GM10248 (cell line): ENCODE data around the gene KCNK7.

Source experiments
- CTCF ChIA-PET: fragments of 300-600 bp; sonication (Branson Sonifier 250); formaldehyde crosslinking; extraction: SDS; loops from one replicate; lab custom pipeline; 2021; ENCODE audit warnings: antibody characterized with exemption; lab: Yijun Ruan, JAX
- POLR2A ChIA-PET: fragments of 350-650 bp; sonication (Branson Sonifier 250); formaldehyde crosslinking; extraction: SDS; loops from one replicate; lab custom pipeline; 2020; ENCODE audit warnings: antibody characterized with exemption; lab: Yijun Ruan, JAX
- DNase-seq: peaks from one replicate; pipeline ENCODE4 v3.0.0; 2012; ENCODE audit errors: extremely low spot score
- CTCF ChIP-seq: IDR thresholded peaks from 2 replicates; pipeline ENCODE4 v1.5.1; 2012; ENCODE audit warnings: mild to moderate bottlenecking, low read depth; ENCODE audit errors: extremely low read depth, missing control alignments, control extremely low read depth

Gene KCNK7

GRCh38 chr11:65599955-65600246 lies 4.3 kb upstream of the KCNK7 start:
- ChIA-PET POLR2A (interaction anchor here (0.5 to 1.5 kb wide), 2 partner anchors 9 to 117 kb away, joined by 3 to 6 read pairs; no protein-coding TSS in a partner anchor), CTCF (interaction anchor here (0.8 to 24.8 kb wide), 3 partner anchors 14 to 59 kb away, joined by 4 to 351 read pairs (median 8); partner anchors contain the start of genes EHBP1L1, KCNK7 and PCNX3)
- no peak for TF ChIP-seq CTCF
- DNase-seq = no peak

GRCh38 chr11:65599216-65599954 lies 3.8 kb upstream of the KCNK7 start:
- ChIA-PET POLR2A (interaction anchor here (0.5 to 1.6 kb wide), 3 partner anchors 10 to 116 kb away, joined by 3 to 6 read pairs (median 6); no protein-coding TSS in a partner anchor), CTCF (interaction anchor here (1.5 to 24.8 kb wide), 3 partner anchors 10 to 58 kb away, joined by 5 to 351 read pairs (median 8); partner anchors contain the start of genes EHBP1L1 and KCNK7)
- TF ChIP-seq CTCF = no peak
- DNase-seq = no peak

GRCh38 chr11:65598258-65598699 lies 2.7 kb upstream of the KCNK7 start:
- no peak for TF ChIP-seq CTCF
- ChIA-PET POLR2A (interaction anchor here (1.6 kb wide), 1 partner anchor 11 kb away, joined by 6 read pairs; no protein-coding TSS in a partner anchor), CTCF (interaction anchor here (0.9 to 24.8 kb wide), 4 partner anchors 9 to 15 kb away, joined by 3 to 351 read pairs (median 4); partner anchors contain the start of genes EHBP1L1 and KCNK7)
- no peak for DNase-seq

GRCh38 chr11:65596520-65596919 lies 920 bp upstream of the KCNK7 start:
- DNase-seq = no peak
- no peak for TF ChIP-seq CTCF
- CTCF ChIA-PET = interaction anchor here (4.4 to 24.8 kb wide), 3 partner anchors 7 to 55 kb away, joined by 41 to 351 read pairs (median 351); partner anchors contain the start of genes EHBP1L1, KCNK7, MAP3K11 and PCNX3
- POLR2A ChIA-PET = interaction anchor here (0.7 kb wide), 1 partner anchor 52 kb away, joined by 3 read pairs; no protein-coding TSS in a partner anchor

- ChIA-PET CTCF (interaction anchor here (1.4 to 24.8 kb wide), 4 partner anchors 8 to 54 kb away, joined by 6 to 351 read pairs (median 196); partner anchors contain the start of genes EHBP1L1, KCNK7, MAP3K11 and PCNX3), POLR2A (no interaction called here)
- no peak for TF ChIP-seq CTCF
- DNase-seq = no peak
These were observed 469 bp downstream of the KCNK7 start for GRCh38 chr11:65595131-65595530.
